Muscle layer of colon (tissue), 2 donors: ENCODE measurements around the gene VPS11.

Experiments used
- H3K27ac ChIP-seq: one replicate; pipeline ENCODE4 v1.7.0; 2013; ENCODE audit warnings: low read depth, mild to moderate bottlenecking, low read length, moderate library complexity
- H3K27me3 ChIP-seq, 2 donors: one replicate each; pipeline ENCODE4 v1.7.0; 2013; ENCODE audit warnings: low read length in 2 of 2, mild to moderate bottlenecking in 2 of 2; ENCODE audit not compliant: insufficient read depth in 2 of 2, control insufficient read depth in 1 of 2
- H3K36me3 ChIP-seq: one replicate; pipeline ENCODE4 v1.7.0; 2013; ENCODE audit warnings: mild to moderate bottlenecking, low read length; ENCODE audit not compliant: insufficient read depth
- H3K4me1 ChIP-seq: one replicate; pipeline ENCODE4 v1.7.0; 2013; ENCODE audit warnings: mild to moderate bottlenecking, low read length; ENCODE audit not compliant: insufficient read depth
- H3K4me3 ChIP-seq, 2 donors: one replicate each; pipeline ENCODE4 v1.7.0; 2013; ENCODE audit warnings: low read length in 2 of 2, low read depth in 1 of 2, mild to moderate bottlenecking in 1 of 2, moderate library complexity in 1 of 2
- H3K9ac ChIP-seq: one replicate; pipeline ENCODE4 v1.7.0; 2013; ENCODE audit warnings: low read length
- H3K9me3 ChIP-seq: one replicate; pipeline ENCODE4 v1.7.0; 2013; ENCODE audit warnings: mild to moderate bottlenecking, low read length
- donor health status: abdominal sarcoma.
- donor health status: Adenocarcinoma of cecum.

Gene VPS11

GRCh38 chr11:119067371-119068222 is at the start of gene VPS11:
Gene VPS11 (plus strand): TSS chr11:119067818. CDS start chr11:119067824, 6 bp downstream.
- no peaks in the 10 kb centered on the region for H3K9me3 ChIP-seq
- H3K36me3 ChIP-seq = peaks cover 18% of the 10 kb centered on the region
- peak within 1 kb of the TSS; percentile 95 for H3K27ac ChIP-seq
- peak within 1 kb of the TSS; percentile 51 to 100 for H3K4me3 ChIP-seq
- peak within 1 kb of the TSS; percentile 93 for H3K9ac ChIP-seq
- H3K27me3 ChIP-seq = no peaks in the 10 kb centered on the region
- H3K4me1 ChIP-seq = peaks cover 22% of the 10 kb centered on the region

DNA sequence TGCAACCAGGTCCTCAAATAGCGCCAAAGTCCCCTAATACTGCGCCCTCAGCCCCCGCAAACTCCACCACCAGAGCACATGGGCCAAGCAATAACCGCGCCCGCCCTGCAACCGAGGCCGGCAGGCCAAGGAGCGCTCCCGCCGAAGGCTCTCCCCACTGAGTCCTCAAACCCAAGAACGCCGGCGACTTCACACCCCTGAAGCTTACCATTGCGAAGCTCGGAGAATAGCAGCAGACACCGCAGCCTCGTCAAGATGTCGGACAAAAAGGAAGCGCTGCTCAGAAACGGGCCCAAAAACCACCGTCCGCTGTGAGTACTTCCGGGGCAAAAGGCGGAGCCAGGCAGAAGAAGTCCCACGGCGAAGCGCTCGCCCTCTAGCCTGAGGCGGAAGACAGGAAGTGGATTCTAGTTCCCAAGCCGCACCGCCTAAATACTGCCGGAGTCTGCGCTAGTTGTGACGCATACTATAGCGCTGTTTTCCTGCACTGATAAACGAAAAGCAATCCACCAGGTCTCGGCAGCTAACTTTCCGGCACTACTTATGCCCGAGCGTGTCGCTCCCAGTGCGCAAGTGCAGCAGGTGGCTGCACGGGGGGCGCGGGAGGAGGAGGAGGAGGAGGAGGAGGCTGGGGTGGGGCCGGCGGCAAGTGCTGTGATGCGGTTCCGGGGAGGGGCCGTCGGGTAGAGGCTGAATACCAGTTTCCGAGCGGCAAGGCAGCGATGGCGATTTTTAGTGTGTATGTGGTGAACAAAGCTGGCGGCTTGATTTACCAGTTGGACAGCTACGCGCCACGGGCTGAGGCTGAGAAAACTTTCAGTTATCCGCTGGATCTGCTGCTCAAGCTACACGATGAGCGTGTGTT is 49.3 kb upstream of the VPS11 start, which contains the start of the genes RPS25 and TRAPPC4:
Gene RPS25, minus strand, starts transcription at position 270 of the 865 bp plus-strand sequence. Its CDS starts 59 bp downstream, at position 211.
Gene TRAPPC4, plus strand, starts transcription at position 693 of the 865 bp plus-strand sequence. Its CDS starts 30 bp downstream, at position 723.
- peaks cover 37% of the 10 kb centered on the region for H3K4me1 ChIP-seq
- H3K27ac ChIP-seq = peak within 1 kb of the TSS; percentile 87
- H3K9me3 ChIP-seq = no peaks in the 10 kb centered on the region
- peaks cover 59% of the 10 kb centered on the region for H3K36me3 ChIP-seq
- H3K9ac ChIP-seq = peak within 1 kb of the TSS; percentile 100
- H3K27me3 ChIP-seq = no peaks in the 10 kb centered on the region
- H3K4me3 ChIP-seq = peak within 1 kb of the TSS; percentile 89 to 99

- peak overlapping the region in 1 of 2 donors; percentile 99 for H3K4me3 ChIP-seq
- H3K36me3 ChIP-seq = peaks cover 59% of the 10 kb centered on the region
- peak overlapping the region; percentile 79 for H3K9ac ChIP-seq
- H3K27ac ChIP-seq = no peak overlapping the region
- no peaks in the 10 kb centered on the region for H3K27me3 ChIP-seq
- peaks cover 37% of the 10 kb centered on the region for H3K4me1 ChIP-seq
- no peaks in the 10 kb centered on the region for H3K9me3 ChIP-seq
Observed at GRCh38 chr11:119019996-119020395, 47.6 kb upstream of the VPS11 start.

DNA sequence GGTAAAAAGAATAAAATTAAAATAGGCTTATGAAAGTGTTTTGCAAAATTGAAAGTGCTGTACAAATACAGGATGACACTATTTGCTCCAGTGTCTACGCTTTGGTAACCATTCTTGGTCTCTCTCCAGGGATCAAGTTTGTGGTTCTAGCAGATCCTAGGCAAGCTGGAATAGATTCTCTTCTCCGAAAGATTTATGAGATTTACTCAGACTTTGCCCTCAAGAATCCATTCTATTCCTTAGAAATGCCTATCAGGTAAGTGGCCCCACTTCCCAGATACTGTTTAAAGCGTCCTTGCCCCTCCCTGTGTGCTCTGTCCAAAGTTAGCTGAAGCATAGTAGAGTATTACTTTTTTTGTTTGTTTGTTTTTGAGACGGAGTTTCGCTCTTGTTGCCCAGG is 46.0 kb upstream of the VPS11 start:
- H3K27me3 ChIP-seq = no peaks in the 10 kb centered on the region
- peaks cover 48% of the 10 kb centered on the region for H3K36me3 ChIP-seq
- H3K9me3 ChIP-seq = no peaks in the 10 kb centered on the region
- no peak overlapping the region for H3K9ac ChIP-seq
- no peak overlapping the region for H3K4me3 ChIP-seq
- peaks cover 28% of the 10 kb centered on the region for H3K4me1 ChIP-seq
- no peak overlapping the region for H3K27ac ChIP-seq

DNA sequence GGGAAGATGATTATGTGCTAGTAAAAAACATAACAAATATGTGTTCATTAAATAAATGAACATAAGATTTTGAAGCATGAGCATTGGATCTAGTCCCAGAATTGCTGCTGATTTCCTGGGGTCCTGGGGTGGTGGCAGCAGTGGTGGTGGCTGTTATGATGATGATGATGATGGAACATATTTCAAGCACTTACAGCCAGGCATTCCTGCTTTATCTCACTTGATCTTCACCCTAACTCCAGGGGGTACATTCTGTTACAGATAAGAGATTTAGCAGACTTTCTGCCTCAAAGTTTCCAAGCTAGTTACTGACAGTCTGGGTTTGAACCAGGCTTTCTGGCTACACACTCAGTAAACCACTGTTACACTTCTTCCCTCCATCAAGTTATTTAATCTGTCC is 43.9 kb upstream of the VPS11 start:
- no peaks in the 10 kb centered on the region for H3K27me3 ChIP-seq
- no peak overlapping the region for H3K4me3 ChIP-seq
- no peaks in the 10 kb centered on the region for H3K9me3 ChIP-seq
- no peak overlapping the region for H3K27ac ChIP-seq
- peaks cover 18% of the 10 kb centered on the region for H3K4me1 ChIP-seq
- peaks cover 53% of the 10 kb centered on the region for H3K36me3 ChIP-seq
- no peak overlapping the region for H3K9ac ChIP-seq

- peaks cover 22% of the 10 kb centered on the region for H3K4me1 ChIP-seq
- no peak overlapping the region for H3K27ac ChIP-seq
- H3K9ac ChIP-seq = no peak overlapping the region
- peaks cover 53% of the 10 kb centered on the region for H3K36me3 ChIP-seq
- H3K4me3 ChIP-seq = no peak overlapping the region
- H3K27me3 ChIP-seq = no peaks in the 10 kb centered on the region
- H3K9me3 ChIP-seq = no peaks in the 10 kb centered on the region
Observed at GRCh38 chr11:119024430-119025098, 43.1 kb upstream of the VPS11 start.

- Histone ChIP-seq H3K4me3 (no peak overlapping the region), H3K9ac (no peak overlapping the region), H3K27me3 (no peaks in the 10 kb centered on the region), H3K4me1 (peaks cover 22% of the 10 kb centered on the region), H3K27ac (no peak overlapping the region), H3K36me3 (peaks cover 53% of the 10 kb centered on the region), H3K9me3 (no peaks in the 10 kb centered on the region)
Observed at GRCh38 chr11:119025099-119025473, 42.5 kb upstream of the VPS11 start.

- no peak overlapping the region for H3K27ac ChIP-seq
- no peak overlapping the region for H3K4me3 ChIP-seq
- no peak overlapping the region for H3K9ac ChIP-seq
- peaks cover 19% of the 10 kb centered on the region for H3K4me1 ChIP-seq
- H3K27me3 ChIP-seq = no peaks in the 10 kb centered on the region
- no peaks in the 10 kb centered on the region for H3K9me3 ChIP-seq
- peaks cover 53% of the 10 kb centered on the region for H3K36me3 ChIP-seq
Observed at GRCh38 chr11:119025541-119025940, 42.1 kb upstream of the VPS11 start.

- Histone ChIP-seq H3K27me3 (no peaks in the 10 kb centered on the region), H3K9ac (no peak overlapping the region), H3K9me3 (no peaks in the 10 kb centered on the region), H3K4me3 (no peak overlapping the region), H3K27ac (no peak overlapping the region), H3K4me1 (peaks cover 19% of the 10 kb centered on the region), H3K36me3 (peaks cover 52% of the 10 kb centered on the region)
Observed at GRCh38 chr11:119025978-119026766, 41.4 kb upstream of the VPS11 start.

DNA sequence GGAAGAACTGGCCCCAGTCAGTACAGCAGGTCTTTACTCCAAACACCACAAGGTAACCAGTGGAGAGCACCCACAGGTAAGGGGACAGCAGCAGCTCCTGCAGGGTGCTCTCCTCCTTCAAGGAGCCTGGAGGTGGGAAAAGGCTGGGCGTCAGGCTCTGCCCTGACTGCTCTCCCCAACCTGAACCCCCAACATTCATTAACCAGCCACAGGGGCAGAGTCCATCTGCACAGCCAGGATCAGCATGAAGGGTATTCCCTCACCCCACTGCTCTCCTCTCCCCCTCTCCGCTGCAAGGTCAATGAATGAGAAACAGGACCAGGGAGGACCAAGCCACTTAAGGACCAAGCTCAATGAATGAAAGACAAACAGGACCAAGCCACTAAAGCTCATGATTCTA is 40.6 kb upstream of the VPS11 start:
- H3K4me1 ChIP-seq = peaks cover 13% of the 10 kb centered on the region
- H3K9ac ChIP-seq = no peak overlapping the region

More for the DNA sequence above, 40.6 kb upstream of the VPS11 start:
- no peaks in the 10 kb centered on the region for H3K9me3 ChIP-seq
- no peak overlapping the region for H3K4me3 ChIP-seq
- peaks cover 44% of the 10 kb centered on the region for H3K36me3 ChIP-seq
- H3K27ac ChIP-seq = no peak overlapping the region
- H3K27me3 ChIP-seq = no peaks in the 10 kb centered on the region
